ENCODE data around the gene SLC44A3. TPM values are rescaled to one million over a fixed set of nuclear protein-coding genes. Genes with fewer than 3 reads are reported as not detected.

The SLC44A3 gene
- total and polyA plus RNA-seq, 2 of the 8 experiments (the other 6 are each of a cell fraction or from before 2014, with no cell fraction given) = 4.2 to 5.0 TPM

GRCh38 chr1:94901841-94902240 is 81.7 kb downstream of the SLC44A3 start:
- H3K56ac ChIP-seq (replicated peaks; ENCODE audit: insufficient read length, low read depth, low read length) = no peak overlapping the region
- H3K79me2 ChIP-seq (ENCODE audit: control insufficient read depth in 1 of 2, insufficient read depth in 2 of 2, low read length in 2 of 2) = peaks cover 8 to 43% of the 10 kb centered on the region in 2 experiments
- CTCF ChIA-PET (ENCODE audit: partially characterized antibody) = interaction anchor here (0.7 to 3.5 kb wide), 7 partner anchors 9 to 141 kb away, joined by 3 to 19 read pairs (median 3); no protein-coding TSS in a partner anchor
- POLR2A ChIA-PET (ENCODE audit: partially characterized antibody) = interaction anchor here (1.2 to 1.4 kb wide), 3 partner anchors 10 to 11 kb away, joined by 4 to 5 read pairs (median 4); no protein-coding TSS in a partner anchor
- H3K4me2 ChIP-seq (ENCODE audit: insufficient read depth in 1 of 2, low read depth in 2 of 2, low read length in 2 of 2) = no peak overlapping the region
- H2AFZ ChIP-seq (ENCODE audit: low read length) = no peak overlapping the region
- H3K14ac ChIP-seq (ENCODE audit: insufficient read length) = no peak overlapping the region
- H3K18ac ChIP-seq (ENCODE audit: extremely low read depth, low read length) = no peak overlapping the region
- H3K79me1 ChIP-seq (ENCODE audit: low read depth, low read length) = peaks cover 4% of the 10 kb centered on the region
- WGBS, 2 experiments (ENCODE audit: extremely low coverage in 1 of 2, insufficient coverage in 1 of 2, insufficient read length in 1 of 2, insufficient replicate concordance in 2 of 2, low coverage in 1 of 2, low lambda C conversion rate in 2 of 2, missing lambda C conversion rate in 1 of 2) = 87% methylated on average over 4 of the region's 4 CpGs; no CpG with 5 or more reads in 1 of the 2 experiments
- H2BK12ac ChIP-seq (ENCODE audit: low read depth, low read length) = no peak overlapping the region
- H3K36me3 ChIP-seq (ENCODE audit: control insufficient read depth in 2 of 4, insufficient read depth in 4 of 4, low read length in 3 of 4) = peaks cover 13 to 64% (median 47%) of the 10 kb centered on the region in 4 experiments
- H3K9ac ChIP-seq (replicated peaks in 1 of 4; ENCODE audit: extremely low read depth in 1 of 4, low read depth in 3 of 4, low read length in 3 of 4) = no peak overlapping the region
- no peaks in the 10 kb centered on the region for H3K23me2 ChIP-seq (ENCODE audit: low read depth, low read length)
- H4K5ac ChIP-seq (ENCODE audit: insufficient read length, low read depth, low read length) = no peak overlapping the region
- H4K91ac ChIP-seq (replicated peaks; ENCODE audit: insufficient read length, low read length) = no peak overlapping the region
- no peak overlapping the region for H2BK5ac ChIP-seq (ENCODE audit: low read depth, low read length)
- no peak overlapping the region for H2BK15ac ChIP-seq (ENCODE audit: low read length)
- no peak overlapping the region for H2AK5ac ChIP-seq (ENCODE audit: low read depth, low read length)
- no peak overlapping the region for H3K4me3 ChIP-seq (ENCODE audit: extremely low read depth in 1 of 4, insufficient read depth in 2 of 4, low read depth in 3 of 4, low read length in 4 of 4)
- no peaks in the 10 kb centered on the region; a peak in 1 of 7 replicates for H3K4me1 ChIP-seq (replicated peaks in 1 of 4; ENCODE audit: control insufficient read depth in 3 of 4, insufficient read depth in 4 of 4, low read length in 3 of 4)
- no peak overlapping the region for H4K8ac ChIP-seq (ENCODE audit: extremely low read depth, insufficient read depth, low read length)
- DNase-seq (ENCODE audit: low read depth in 1 of 2, low spot score in 2 of 2) (no peak), FAIRE-seq (no peak)
- H3K23ac ChIP-seq (ENCODE audit: insufficient read length) = no peak overlapping the region
- H3K9me3 ChIP-seq (ENCODE audit: insufficient read depth in 2 of 2, low read depth in 1 of 2, low read length in 1 of 2) = no peaks in the 10 kb centered on the region
- H3K27ac ChIP-seq (ENCODE audit: low read depth, low read length) = no peak overlapping the region
- H3K4ac ChIP-seq (replicated peaks; ENCODE audit: insufficient read length, low read depth, low read length) = no peak overlapping the region
- peaks cover 13 to 23% of the 10 kb centered on the region in 2 experiments for H4K20me1 ChIP-seq (replicated peaks in 1 of 2; ENCODE audit: control insufficient read depth in 1 of 2, insufficient read depth in 2 of 2, low read length in 2 of 2)
- no peak for TF ChIP-seq HDAC2 (IDR thresholded peaks at IDR 0.05; ENCODE audit: borderline replicate concordance in 1 of 2, low read depth in 2 of 2, low read length in 2 of 2)
- no peak for TF ChIP-seq TAF7 (optimal IDR thresholded peaks at IDR 0.05; ENCODE audit: borderline replicate concordance, low read depth, low read length)
- no peak for TF ChIP-seq CBX5 (IDR thresholded peaks at IDR 0.05; ENCODE audit: low read depth, low read length)
- no peak for TF ChIP-seq ASH2L (IDR thresholded peaks at IDR 0.05; ENCODE audit: low read length)
- no peak for TF ChIP-seq SIRT6 (IDR thresholded peaks at IDR 0.05; ENCODE audit: low read length)
- TF ChIP-seq BRCA1 (IDR thresholded peaks at IDR 0.05; ENCODE audit: low read depth, low read length) = no peak
- no peak for TF ChIP-seq BCL11A (IDR thresholded peaks at IDR 0.05; ENCODE audit: low read depth in 2 of 2, low read length in 2 of 2)
- no peak for TF ChIP-seq RAD21 (IDR thresholded peaks at IDR 0.05 in 1 of 2, conservative IDR thresholded peaks at IDR 0.05 in 1 of 2; ENCODE audit: low read depth in 2 of 2, low read length in 2 of 2)
- no peak overlapping the region for H2BK20ac ChIP-seq (ENCODE audit: low read length)
- no peak overlapping the region for H2BK120ac ChIP-seq (replicated peaks; ENCODE audit: low read depth, low read length)
- no peaks in the 10 kb centered on the region for H3K27me3 ChIP-seq (replicated peaks in 1 of 4; ENCODE audit: control insufficient read depth in 3 of 4, extremely low read depth in 1 of 4, insufficient read depth in 3 of 4, low read length in 3 of 4)

All from H1 (cell line).